Left kidney (tissue), 2 donors: ENCODE data around the gene HERC2. TPM values are rescaled to one million over a fixed set of nuclear protein-coding genes. Genes with fewer than 3 reads are reported as not detected.
"Not testable (repeated sequence)": the region's sequence is repeated elsewhere in the genome, so short reads cannot be mapped to it uniquely, and the experiment has no call there.

ENCODE experiments used
- DNase-seq: peaks from one replicate; pipeline ENCODE4 v3.0.0-alpha.2; 2013
- polyA plus RNA-seq: library from polyadenylated mRNA; unstranded; fragments of 120-200 nt; gene quantifications from one replicate; pipeline ENCODE4 v1.2.1, GENCODE V29; 2013; ENCODE audit not compliant: insufficient read length

The HERC2 gene
- polyA plus RNA-seq, 1 donor, result 66.0 TPM

DNA sequence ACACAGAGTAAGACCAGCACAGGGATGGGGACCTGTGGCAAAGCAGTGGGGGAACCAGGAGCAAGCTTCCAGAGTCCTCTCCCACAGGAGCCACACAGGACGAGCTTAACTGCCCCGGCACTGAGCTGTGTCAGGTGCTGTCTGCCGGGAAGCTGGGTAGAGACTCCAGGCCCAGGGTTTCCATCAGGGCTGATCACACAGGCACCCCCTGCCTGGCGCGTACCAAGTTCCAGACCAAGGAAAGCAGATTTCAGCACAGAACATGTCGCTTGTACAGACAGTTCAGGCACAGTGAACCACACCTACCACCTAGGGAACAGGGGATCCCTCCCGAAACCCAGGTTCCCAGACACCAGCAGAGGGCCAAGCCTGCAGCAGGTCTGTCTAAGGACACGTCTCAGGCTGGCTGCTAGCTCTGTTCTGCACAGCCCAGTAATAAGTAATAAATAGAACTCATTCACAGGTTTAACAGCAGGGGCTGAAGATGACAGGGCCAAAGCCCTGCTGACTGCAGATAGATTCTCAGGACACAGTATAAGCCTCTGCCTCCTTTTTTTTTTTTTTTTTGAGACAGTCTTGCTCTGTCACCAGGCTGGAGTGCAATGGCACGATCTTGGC is 192.6 kb downstream of the HERC2 start:
- no peak for DNase-seq

DNA sequence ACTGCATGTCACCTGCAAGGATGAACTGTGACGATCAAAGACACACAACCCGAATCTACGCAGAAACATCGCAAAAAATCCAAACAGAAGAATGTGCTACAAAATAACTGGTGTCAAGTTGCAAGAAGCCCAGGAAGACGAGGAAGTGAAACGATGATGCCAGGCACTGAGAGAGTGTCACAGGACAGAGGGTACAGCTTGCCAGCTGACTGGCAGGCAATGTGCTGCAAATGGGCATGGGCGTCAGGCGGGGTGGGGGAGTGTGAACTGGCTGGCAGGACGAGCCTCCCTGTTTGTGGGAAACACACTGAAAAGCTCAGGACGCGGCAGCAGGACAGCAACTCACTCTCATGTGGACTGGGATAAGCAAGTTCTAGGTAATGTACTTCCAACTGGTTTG is 193.9 kb downstream of the HERC2 start:
- no peak for DNase-seq

GRCh38 chr15:28127036-28127435 is 194.9 kb downstream of the HERC2 start:
- no peak for DNase-seq

DNA sequence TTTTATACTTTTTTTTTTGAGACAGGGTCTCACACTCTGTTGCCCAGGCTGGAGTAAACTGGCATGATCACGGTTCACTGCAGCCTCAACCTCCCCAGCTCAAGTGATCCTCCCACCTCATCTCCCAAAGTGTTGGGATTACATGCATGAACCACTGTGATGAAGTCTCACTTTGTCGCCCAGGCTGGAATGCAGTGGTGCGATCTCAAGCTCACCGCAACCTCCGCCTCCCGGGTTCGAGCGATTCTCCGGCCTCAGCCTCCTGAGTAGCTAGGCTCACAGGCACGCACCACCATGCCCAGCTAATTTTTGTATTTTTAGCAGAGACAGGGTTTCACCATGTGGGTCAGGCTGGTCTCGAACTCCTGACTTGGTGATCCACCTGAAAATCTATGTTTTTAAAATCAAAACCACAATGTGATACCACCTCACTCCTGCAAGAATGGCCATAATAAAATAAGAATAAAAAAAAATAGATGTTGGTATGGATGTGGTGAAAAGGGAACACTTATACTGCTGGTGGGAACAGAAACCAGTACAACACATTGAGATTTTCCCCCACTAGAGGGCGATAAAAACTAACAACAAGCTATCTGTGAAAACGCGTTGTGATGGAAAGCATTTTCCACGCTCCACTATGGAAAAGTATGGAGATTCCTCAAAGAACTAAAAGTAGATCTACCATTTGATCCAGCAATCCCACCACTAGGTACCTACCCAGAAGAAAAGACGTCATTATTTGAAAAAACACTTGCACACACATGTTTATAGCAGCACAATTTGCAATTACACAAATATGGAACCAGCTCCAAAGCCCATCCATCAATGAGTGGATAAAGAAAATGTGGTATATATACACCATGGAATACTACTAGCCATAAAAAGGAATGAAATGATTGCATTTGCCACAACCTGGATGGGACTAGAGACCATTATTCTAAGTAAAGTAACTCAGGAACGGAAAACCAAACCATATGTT is 196.0 kb downstream of the HERC2 start:
- DNase-seq, result peak; percentile 50

DNA sequence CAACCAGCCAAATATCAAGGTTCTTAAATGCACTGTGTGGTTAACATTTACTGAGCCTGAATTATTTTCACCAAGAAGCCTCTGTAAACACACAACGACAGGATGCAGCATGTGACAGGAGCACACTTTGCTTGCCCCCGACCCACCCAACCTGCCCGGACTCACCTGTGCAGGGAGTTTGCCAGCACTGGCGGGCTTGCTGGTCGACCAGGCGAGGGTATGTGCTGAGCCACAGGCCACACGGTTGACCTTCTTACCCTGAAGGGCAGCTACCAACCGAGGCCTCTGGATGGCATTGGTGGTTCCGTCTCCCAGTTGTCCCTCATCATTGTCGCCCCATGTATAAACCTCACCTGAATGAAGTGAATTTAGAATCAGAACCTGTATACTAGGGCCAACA is 197.1 kb downstream of the HERC2 start:
- no peak for DNase-seq

GRCh38 chr15:28123408-28124023 is 198.5 kb downstream of the HERC2 start:
- peak; percentile 76 for DNase-seq

DNA sequence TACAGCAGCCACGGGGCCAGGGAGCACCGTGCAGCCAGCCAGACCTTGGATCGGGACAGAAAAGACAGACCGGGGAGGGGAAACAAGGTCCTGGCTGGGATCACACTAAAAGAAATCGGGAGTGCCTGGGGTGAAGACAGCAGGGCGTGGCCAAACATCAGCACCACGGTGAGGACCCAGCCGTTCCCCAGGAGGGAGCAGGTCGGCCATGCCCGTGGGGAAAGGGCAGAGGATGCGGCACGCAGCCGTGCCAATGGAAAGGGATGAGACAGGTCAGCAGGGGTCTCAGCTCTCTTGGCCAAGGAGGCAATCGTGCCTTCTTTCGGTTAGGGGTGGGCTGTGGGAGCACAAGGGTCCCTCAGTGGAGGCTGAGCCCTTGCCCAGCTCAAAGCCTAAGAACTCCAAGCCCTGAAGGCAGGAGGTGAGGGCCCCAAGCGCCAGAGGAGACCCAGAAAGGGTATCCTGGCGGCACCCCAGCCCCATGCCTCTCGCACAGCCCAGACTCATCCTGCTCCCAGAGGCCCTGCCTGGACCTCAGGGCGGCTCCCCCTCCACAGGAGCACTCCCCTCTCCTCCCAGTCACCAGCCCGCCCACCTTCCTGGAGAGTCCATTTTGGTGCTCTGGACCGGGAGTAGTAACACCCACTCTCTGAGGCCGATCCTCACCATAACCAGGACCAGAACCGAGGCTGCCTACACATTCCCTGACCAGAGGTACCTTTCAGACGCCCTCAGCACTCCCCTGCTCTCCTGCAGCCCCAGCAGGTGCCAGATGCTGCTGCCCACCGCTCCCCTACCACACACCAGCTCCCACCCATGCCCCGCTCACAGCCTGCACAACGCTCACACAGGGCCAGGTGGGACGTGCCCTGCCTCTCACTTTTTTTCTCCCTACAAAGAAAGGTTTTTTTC is 199.7 kb downstream of the HERC2 start:
- DNase-seq, result no peak

- DNase-seq, result not testable (repeated sequence)
Measured at GRCh38 chr15:28121577-28121976, 200.4 kb downstream of the HERC2 start.

DNA sequence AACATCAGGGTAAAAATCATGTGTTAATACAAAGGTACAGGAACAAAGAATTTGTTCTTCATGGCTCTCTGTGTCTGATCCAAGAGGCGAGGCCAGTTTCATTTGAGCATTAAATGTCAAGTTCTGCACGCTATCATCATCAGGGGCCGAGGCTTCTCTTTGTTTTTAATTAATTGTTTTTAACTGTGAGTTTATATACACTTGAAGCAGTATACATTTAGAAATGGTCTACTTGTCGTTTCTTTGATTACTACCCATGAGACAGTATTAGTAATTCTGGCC is 201.7 kb downstream of the HERC2 start:
- DNase-seq, result no peak

GRCh38 chr15:28118531-28118930 is 203.4 kb downstream of the HERC2 start:
- no peak for DNase-seq

DNA sequence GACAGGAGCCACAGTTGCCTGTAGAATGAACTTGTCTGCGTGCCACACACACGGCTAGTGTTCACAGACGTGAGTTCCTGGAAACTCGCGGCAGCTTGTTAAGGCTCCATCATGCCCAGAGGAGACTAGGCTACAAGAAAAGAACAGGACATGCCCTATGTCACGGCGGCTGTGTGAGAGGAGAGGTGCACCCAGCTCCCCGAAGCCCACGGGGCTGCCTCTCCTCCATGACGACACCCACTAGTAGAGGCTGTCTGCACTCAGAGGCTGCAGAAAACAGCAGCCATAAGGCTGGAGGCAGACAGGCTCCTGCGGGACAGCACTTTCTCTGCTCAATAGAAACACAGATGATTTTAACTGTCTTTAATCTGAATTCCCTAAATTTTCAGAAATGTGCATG is 203.9 kb downstream of the HERC2 start:
- DNase-seq, result no peak

DNA sequence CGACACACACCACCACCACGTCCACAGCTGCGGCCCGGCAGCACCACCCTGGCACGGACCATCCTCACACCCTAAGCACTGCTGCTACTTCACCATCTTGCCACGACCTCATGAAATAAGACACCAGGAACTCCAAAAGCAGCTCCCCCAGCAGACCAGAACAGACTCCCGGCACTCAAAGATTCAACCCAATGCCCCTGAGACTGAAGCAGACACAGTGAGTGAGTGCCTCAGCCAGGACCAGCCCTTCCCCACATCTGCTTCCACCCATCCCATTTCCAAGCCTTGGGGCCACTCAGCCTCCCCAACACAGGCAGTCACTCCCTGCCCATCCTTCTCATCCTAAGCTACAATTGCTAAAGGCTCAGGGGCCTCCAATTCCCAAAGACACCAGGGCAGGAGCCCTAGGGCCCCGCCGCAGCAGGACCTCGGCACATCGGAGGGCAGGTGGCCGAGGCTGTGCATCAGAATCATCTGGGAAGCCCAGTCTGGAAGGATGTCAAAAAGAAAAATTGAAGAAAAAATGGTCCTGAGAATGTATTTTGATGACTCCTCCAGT is 204.5 kb downstream of the HERC2 start:
- no peak for DNase-seq

GRCh38 chr15:28116521-28117431 is 205.2 kb downstream of the HERC2 start:
- DNase-seq, result no peak

DNA sequence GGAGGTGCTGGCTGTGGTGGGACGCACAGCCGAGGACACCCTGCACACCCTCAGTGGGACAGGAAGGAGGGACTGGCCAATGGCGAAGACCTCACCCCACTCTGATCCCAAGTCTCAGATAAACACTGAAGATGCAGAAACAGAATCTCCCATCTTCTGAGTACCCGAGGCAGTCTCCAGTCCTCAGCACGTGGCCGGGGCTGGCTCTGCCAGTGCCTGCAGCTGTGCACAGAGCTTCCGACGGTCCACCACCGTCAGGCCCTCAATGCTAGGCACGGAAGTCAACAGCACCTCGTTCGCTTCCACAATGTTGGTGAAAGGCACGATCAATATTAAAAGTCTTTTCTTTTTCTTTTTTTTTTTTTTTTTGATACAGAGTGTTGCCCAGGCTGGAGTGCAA is 206.1 kb downstream of the HERC2 start:
- no peak for DNase-seq

GRCh38 chr15:28114721-28115622 is 207.0 kb downstream of the HERC2 start:
- no peak for DNase-seq

- DNase-seq, result no peak
Measured at GRCh38 chr15:28114114-28114455, 207.9 kb downstream of the HERC2 start.

DNA sequence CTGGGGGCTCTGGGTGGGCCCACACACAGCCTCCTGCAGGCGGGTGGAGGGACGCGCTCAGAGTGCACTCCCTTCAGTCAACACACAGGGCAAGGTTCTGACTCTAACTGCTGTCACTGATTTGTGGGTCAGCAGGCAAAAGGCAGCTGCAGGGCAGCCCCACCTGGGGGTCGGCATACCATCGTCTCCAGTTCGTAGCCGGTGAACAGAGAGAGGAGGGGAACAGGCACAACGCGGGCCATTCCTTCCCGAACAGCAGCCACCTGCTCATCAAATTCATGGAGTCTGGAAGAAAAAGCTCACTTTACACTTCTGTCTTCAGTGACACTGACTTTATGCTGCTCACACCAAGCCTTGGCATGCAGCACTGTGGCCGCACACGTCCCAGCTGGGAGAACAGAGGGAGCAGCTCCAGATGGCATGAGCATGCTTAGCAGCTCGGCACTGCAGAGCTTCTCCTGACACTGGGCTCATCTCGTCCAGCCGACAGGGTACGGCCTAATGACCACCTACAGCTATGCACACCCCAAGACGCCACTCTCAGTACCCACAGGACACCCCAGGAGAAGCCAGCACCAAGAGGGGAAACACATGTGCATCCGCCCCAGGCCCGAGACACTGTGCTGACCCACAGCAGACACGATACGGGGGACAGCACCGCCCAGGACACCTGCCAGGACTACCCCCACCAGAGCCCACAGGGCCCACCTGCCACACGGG is 208.4 kb downstream of the HERC2 start:
- DNase-seq, result no peak

DNA sequence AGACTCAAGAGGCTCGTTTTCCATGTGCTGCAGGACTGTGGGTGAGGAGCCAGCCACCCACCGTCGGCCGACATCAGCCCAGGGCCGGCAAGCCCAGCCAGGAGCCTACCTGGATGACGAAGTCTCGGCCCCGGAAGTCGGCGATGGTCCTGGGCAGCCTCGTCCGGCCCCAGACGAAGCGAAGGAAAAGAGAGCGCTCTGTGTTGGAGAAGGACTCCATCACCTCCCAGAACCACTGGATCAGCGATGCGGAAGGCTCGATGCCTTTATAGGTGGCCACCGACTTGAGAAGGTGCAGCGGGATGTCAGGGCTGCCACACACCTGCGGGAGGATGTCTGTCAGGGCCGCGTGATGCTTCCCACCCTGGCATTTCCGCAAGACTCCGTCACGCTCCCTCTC is 209.0 kb downstream of the HERC2 start:
- DNase-seq, result no peak

- no peak for DNase-seq
Measured at GRCh38 chr15:28112101-28112760, 209.7 kb downstream of the HERC2 start.
